ENCODE data around the gene EFL1.

DNA sequence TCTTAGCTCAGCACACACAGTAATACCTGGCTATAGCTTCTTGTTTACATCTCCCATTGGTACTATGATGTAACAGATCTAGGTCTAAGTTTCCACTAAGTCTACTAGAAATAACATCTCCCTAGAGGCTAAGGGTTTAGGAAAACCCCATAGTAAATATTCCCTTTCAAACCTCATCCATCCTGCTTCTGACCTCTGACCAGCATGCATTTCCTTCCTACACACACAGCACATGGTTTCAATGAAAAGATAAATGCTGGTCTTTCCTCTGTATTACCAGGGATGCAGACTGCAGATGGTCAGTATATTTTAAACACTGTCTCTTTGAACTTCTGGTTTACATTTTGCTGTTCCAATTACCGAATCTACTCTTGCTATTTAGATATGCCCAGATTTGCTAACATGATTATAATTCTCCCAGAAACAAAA lies 96.6 kb downstream of the EFL1 start:
- no peak for TF ChIP-seq POLR2AphosphoS5 (IDR thresholded peaks at IDR 0.05)
- no peak for TF ChIP-seq CTCF (IDR thresholded peaks at IDR 0.05)
- TF ChIP-seq POLR2A (IDR thresholded peaks at IDR 0.05) = no peak
- TF ChIP-seq EP300 (IDR thresholded peaks at IDR 0.05) = no peak
